DOHH2 (cell line): Measurements from ENCODE around the gene FAM186B.

Experiments used
- H3F3A ChIP-seq: fragments of 200-600 bp; sonication (generic), shearing (Covaris generic); 2 replicates; pipeline ENCODE4 v1.6.0; 2016; ENCODE audit warnings: antibody characterized with exemption, mild to moderate bottlenecking; ENCODE audit not compliant: control insufficient read depth, insufficient read depth
- H3K27ac ChIP-seq: fragments of 200-600 bp; sonication (generic); 2 replicates; pipeline ENCODE4 v1.5.1; 2014; ENCODE audit warnings: low read depth, mild to moderate bottlenecking, low read length, moderate library complexity
- H3K27me3 ChIP-seq: fragments of 200-600 bp; sonication (generic); 2 replicates; pipeline ENCODE4 v1.6.1; 2014; ENCODE audit warnings: mild to moderate bottlenecking, low read length, mixed read lengths; ENCODE audit not compliant: control insufficient read depth
- H3K36me3 ChIP-seq: fragments of 200-600 bp; sonication (generic); 2 replicates; pipeline ENCODE4 v1.6.1; 2014; ENCODE audit warnings: mild to moderate bottlenecking, low read length, moderate library complexity, mixed read lengths; ENCODE audit not compliant: control insufficient read depth
- H3K4me1 ChIP-seq: fragments of 200-600 bp; sonication (generic); 2 replicates; pipeline ENCODE4 v1.6.1; 2014; ENCODE audit warnings: mild to moderate bottlenecking, low read length, mixed read lengths; ENCODE audit not compliant: control insufficient read depth
- H3K4me2 ChIP-seq: fragments of 200-600 bp; sonication (generic); 2 replicates; pipeline ENCODE4 v1.6.0; 2014; ENCODE audit warnings: mild to moderate bottlenecking, low read length, moderate library complexity
- H3K4me3 ChIP-seq: fragments of 200-600 bp; sonication (generic); 2 replicates; pipeline ENCODE4 v1.5.1; 2014; ENCODE audit warnings: mild to moderate bottlenecking, low read length, mixed read lengths
- H3K79me2 ChIP-seq: fragments of 200-600 bp; sonication (generic); 2 replicates; pipeline ENCODE4 v1.6.1; 2014; ENCODE audit warnings: mild to moderate bottlenecking, low read length, mixed read lengths; ENCODE audit not compliant: control insufficient read depth
- H3K9me2 ChIP-seq: fragments of 200-600 bp; sonication (generic); replicated peaks from 2 replicates; pipeline ENCODE4 v1.6.1; 2014; ENCODE audit warnings: mild to moderate bottlenecking, low read length, mixed read lengths; ENCODE audit not compliant: control insufficient read depth
- H3K9me3 ChIP-seq: fragments of 200-600 bp; sonication (generic); 2 replicates; pipeline ENCODE4 v1.6.1; 2014; ENCODE audit warnings: antibody characterized with exemption, low read length, mixed read lengths; ENCODE audit not compliant: control insufficient read depth, insufficient read depth
- H4K20me1 ChIP-seq: fragments of 200-600 bp; sonication (generic); 2 replicates; pipeline ENCODE4 v1.6.0; 2014; ENCODE audit warnings: low read depth, mild to moderate bottlenecking, antibody characterized with exemption, low read length, moderate library complexity; ENCODE audit not compliant: control insufficient read depth, insufficient read depth
- CTCF ChIP-seq: fragments of 200-600 bp; sonication (generic); IDR thresholded peaks from one replicate; pipeline ENCODE4 v1.5.1; 2014; ENCODE audit warnings: antibody characterized with exemption, mild to moderate bottlenecking, low read depth, low read length; ENCODE audit not compliant: poor library complexity, severe bottlenecking
- EZH2phosphoT487 ChIP-seq: fragments of 200-600 bp; sonication (generic); IDR thresholded peaks from 2 replicates; pipeline ENCODE4 v1.6.1; 2017; ENCODE audit warnings: borderline replicate concordance, mild to moderate bottlenecking, antibody characterized with exemption, low read length, moderate library complexity, mixed read lengths

The FAM186B gene

DNA sequence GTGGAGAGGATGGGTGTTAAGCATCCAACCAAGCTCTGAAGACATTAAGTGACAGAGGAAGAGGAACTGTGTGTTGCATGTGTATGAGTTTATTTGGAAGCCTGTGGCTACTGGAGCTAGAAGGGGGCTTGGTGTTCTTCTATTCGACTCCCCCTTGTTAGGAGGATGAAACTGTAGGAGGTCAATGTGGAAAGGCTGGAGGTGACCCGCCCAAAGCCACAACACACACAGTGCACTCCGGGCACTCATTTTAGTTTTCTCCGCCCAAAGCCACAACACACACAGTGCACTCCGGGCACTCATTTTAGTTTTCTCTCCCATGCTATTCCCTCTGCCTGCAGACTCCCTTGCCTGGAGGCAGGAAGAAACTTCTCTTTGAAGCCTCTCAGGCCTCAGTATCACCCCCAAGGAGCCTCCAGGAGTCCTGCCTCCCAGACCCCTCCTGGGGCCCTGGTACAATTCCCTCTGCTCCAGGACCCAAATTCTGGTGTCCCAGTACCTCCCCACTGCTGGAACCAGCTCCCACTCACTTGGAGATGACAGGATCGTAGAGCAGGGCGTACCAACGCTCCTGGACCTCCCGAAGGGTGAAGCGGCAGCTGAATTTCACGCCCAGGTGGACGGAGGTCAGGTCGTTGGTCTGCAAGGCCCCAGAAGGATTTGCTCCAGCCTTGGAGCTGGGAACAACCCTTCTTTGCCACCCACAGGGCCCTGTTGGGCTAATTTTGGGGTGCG, 41.3 kb downstream of the FAM186B start:
- peaks cover 10% of the 10 kb centered on the region for H3K4me1 ChIP-seq
- H3K4me2 ChIP-seq: no peak overlapping the region
- peaks cover 75% of the 10 kb centered on the region for H3K36me3 ChIP-seq
- H3K9me3 ChIP-seq: no peaks in the 10 kb centered on the region
- no peak overlapping the region for H3K4me3 ChIP-seq
- H3F3A ChIP-seq: no peaks in the 10 kb centered on the region; the same call in 1 of the 2 replicates
- no peaks in the 10 kb centered on the region for H3K9me2 ChIP-seq
- peaks cover 34% of the 10 kb centered on the region for H3K79me2 ChIP-seq
- no peaks in the 10 kb centered on the region for H4K20me1 ChIP-seq
- TF ChIP-seq CTCF: no peak
- TF ChIP-seq EZH2phosphoT487: no peak
- no peak overlapping the region for H3K27ac ChIP-seq
- H3K27me3 ChIP-seq: no peaks in the 10 kb centered on the region

DNA sequence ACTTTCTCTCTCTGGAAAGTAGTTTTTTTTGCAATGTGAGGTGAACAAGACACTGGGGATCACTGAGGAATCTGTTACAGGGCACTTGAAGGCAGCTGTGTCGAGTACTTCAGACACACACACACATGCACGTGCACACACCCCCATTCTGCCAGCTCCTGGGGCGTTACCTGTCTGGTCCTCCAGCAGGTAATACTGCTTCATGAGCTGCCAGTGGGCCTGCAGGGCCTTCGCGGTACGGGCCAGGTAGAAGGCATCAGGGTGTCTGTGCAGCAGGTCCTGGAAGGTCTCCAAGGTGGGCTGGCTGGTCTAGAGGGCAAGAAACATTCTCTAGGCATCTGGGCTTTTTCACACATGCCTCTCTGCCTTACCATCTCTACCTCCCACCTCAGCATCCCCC, 42.6 kb downstream of the FAM186B start:
- Histone ChIP-seq H4K20me1 (no peaks in the 10 kb centered on the region), H3K4me1 (peaks cover 10% of the 10 kb centered on the region), H3K27me3 (no peaks in the 10 kb centered on the region), H3K9me2 (no peaks in the 10 kb centered on the region), H3K79me2 (peaks cover 22% of the 10 kb centered on the region), H3K4me2 (no peak overlapping the region), H3K9me3 (no peaks in the 10 kb centered on the region), H3K4me3 (no peak overlapping the region), H3F3A (no peaks in the 10 kb centered on the region; the same call in 1 of the 2 replicates), H3K27ac (no peak overlapping the region), H3K36me3 (peaks cover 82% of the 10 kb centered on the region)
- TF ChIP-seq EZH2phosphoT487: no peak

DNA sequence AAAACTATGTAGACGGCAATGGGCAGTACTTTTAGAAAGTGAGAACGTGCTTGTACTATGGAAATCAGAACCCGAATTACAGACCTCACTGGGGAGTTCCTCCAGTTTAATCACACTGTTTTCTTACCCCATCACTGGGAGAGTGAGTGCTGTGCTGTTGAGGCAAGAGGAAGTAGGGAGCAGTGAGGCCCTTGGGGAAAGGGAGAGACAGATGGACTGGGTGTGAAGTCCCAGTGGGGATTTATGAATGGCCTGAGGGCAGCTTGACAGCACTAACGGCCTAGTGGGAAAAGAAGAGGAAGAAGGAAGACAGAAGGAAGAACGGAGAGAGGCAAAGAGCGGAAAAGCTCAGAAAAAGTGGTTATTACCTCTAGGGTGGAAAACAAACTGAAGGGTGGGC, 43.2 kb downstream of the FAM186B start:
- Histone ChIP-seq H3K79me2 (peaks cover 18% of the 10 kb centered on the region), H3K36me3 (peaks cover 79% of the 10 kb centered on the region), H3F3A (no peaks in the 10 kb centered on the region; the same call in 1 of the 2 replicates), H3K27ac (no peak overlapping the region), H3K9me3 (no peaks in the 10 kb centered on the region), H3K4me2 (no peak overlapping the region), H3K4me1 (peaks cover 10% of the 10 kb centered on the region), H4K20me1 (no peaks in the 10 kb centered on the region), H3K27me3 (no peaks in the 10 kb centered on the region), H3K4me3 (no peak overlapping the region), H3K9me2 (no peaks in the 10 kb centered on the region)
- TF ChIP-seq EZH2phosphoT487 (no peak), CTCF (no peak)

DNA sequence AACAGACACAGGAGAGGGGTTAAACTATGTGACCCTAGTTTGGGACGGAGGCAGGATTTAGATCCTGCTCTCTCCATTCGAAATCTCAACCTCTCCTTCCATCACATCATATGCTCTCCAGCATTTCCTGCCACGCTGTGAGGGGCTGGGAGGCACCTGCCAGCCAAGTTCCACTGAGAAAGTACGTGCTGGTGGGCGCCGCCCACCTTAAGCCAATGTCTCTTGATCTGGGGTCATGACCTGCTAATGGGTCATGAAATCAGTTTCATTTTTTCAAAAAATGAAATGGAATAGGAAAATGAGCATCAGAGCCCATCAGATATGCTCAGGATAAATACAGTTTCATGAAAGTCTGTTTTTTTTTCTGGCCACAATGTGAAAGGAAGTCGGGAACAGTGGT, 44.7 kb downstream of the FAM186B start:
- Histone ChIP-seq H4K20me1 (no peaks in the 10 kb centered on the region), H3K27me3 (no peaks in the 10 kb centered on the region), H3F3A (no peaks in the 10 kb centered on the region; the same call in 1 of the 2 replicates), H3K79me2 (peaks cover 3% of the 10 kb centered on the region; the same call in 1 of the 2 replicates), H3K9me3 (no peaks in the 10 kb centered on the region), H3K4me2 (no peak overlapping the region), H3K4me3 (no peak overlapping the region), H3K4me1 (no peaks in the 10 kb centered on the region), H3K36me3 (peaks cover 73% of the 10 kb centered on the region), H3K27ac (no peak overlapping the region), H3K9me2 (no peaks in the 10 kb centered on the region)
- no peak for TF ChIP-seq EZH2phosphoT487
- TF ChIP-seq CTCF: no peak
